HEK293 (cell line): Measurements from ENCODE around the gene THOP1.

Source experiments
- CTCF ChIA-PET: fragments of 350-600 bp; formaldehyde crosslinking; extraction: SDS; loops from one replicate; lab custom pipeline; 2021; ENCODE audit warnings: antibody characterized with exemption; lab: Yijun Ruan, JAX
- POLR2A ChIA-PET: fragments of 300-600 bp; formaldehyde crosslinking; extraction: SDS; loops from one replicate; lab custom pipeline; 2020; ENCODE audit warnings: antibody characterized with exemption, inconsistent platforms; lab: Yijun Ruan, JAX
- H3K27ac ChIP-seq: fragments of 200-500 bp; sonication (Bioruptor generic); 2 replicates; pipeline ENCODE4 v1.5.1; 2014; ENCODE audit warnings: low read depth, low read length, control low read depth, inconsistent platforms; ENCODE audit errors: extremely low read depth
- H3K36me3 ChIP-seq, 2 experiments: fragments of 200-500 bp in 1 of 2; sonication (Bioruptor generic) in 1 of 2; 1 replicate in 1 of 2; 2 replicates in 1 of 2; pipeline ENCODE4 v1.5.1; 2014 to 2017; ENCODE audit warnings: inconsistent platforms in 2 of 2, low read length in 2 of 2; ENCODE audit not compliant: control insufficient read depth in 2 of 2, insufficient read depth in 1 of 2
- H3K4me1 ChIP-seq: fragments of 200-500 bp; sonication (Bioruptor generic); 2 replicates; pipeline ENCODE4 v1.5.1; 2014; ENCODE audit warnings: mild to moderate bottlenecking, low read length, inconsistent platforms; ENCODE audit not compliant: control insufficient read depth, insufficient read depth
- H3K4me3 ChIP-seq: 2 replicates; pipeline ENCODE4 v1.5.1; 2011; ENCODE audit warnings: low read depth, mild to moderate bottlenecking, control low read depth, low read length, moderate library complexity
- H3K9me3 ChIP-seq: fragments of 200-500 bp; sonication (Bioruptor generic); 2 replicates; pipeline ENCODE4 v1.5.1; 2014; ENCODE audit warnings: low read depth, low read length, inconsistent platforms; ENCODE audit not compliant: control insufficient read depth, insufficient read depth
- BCL6B ChIP-seq: fragments of 450-650 bp; formaldehyde crosslinking; IDR thresholded peaks from 2 replicates; pipeline ENCODE4 v1.5.1; 2017; ENCODE audit warnings: missing biosample characterization, missing genetic modification characterization
- GLI2 ChIP-seq: fragments of 450-650 bp; formaldehyde crosslinking; IDR thresholded peaks from 2 replicates; pipeline ENCODE4; 2017; ENCODE audit warnings: missing biosample characterization, missing genetic modification characterization, low read depth, borderline replicate concordance
- HOXC10 ChIP-seq: sonication (generic); formaldehyde crosslinking; IDR thresholded peaks from 2 replicates; pipeline ENCODE4 v1.8.1; 2023; ENCODE audit warnings: mild to moderate bottlenecking, missing genetic modification reagents
- PATZ1 ChIP-seq: fragments of 450-650 bp; formaldehyde crosslinking; IDR thresholded peaks from 2 replicates; pipeline ENCODE4 v1.5.1; 2016; ENCODE audit warnings: missing biosample characterization, missing genetic modification characterization
- SCRT2 ChIP-seq: fragments of 450-650 bp; formaldehyde crosslinking; IDR thresholded peaks from 2 replicates; pipeline ENCODE4 v1.5.1; 2016; ENCODE audit warnings: missing biosample characterization, missing genetic modification characterization
- SETDB1 ChIP-seq: IDR thresholded peaks from one replicate; pipeline ENCODE4 v1.6.1; 2017; ENCODE audit warnings: mild to moderate bottlenecking, low read length, moderate library complexity, mixed read lengths; ENCODE audit not compliant: insufficient read length
- TCF7L2 ChIP-seq: IDR thresholded peaks from 2 replicates; pipeline ENCODE4 v1.6.1; 2011; ENCODE audit warnings: low read depth, mild to moderate bottlenecking, inconsistent platforms, low read length, moderate library complexity, borderline replicate concordance
- WT1 ChIP-seq: fragments of 450-650 bp; formaldehyde crosslinking; IDR thresholded peaks from 2 replicates; pipeline ENCODE4 v1.5.1; 2016; ENCODE audit warnings: missing biosample characterization, missing genetic modification characterization
- ZFP41 ChIP-seq: fragments of 450-650 bp; formaldehyde crosslinking; IDR thresholded peaks from 2 replicates; pipeline ENCODE4 v1.5.1; 2016; ENCODE audit warnings: missing biosample characterization, missing genetic modification characterization, borderline replicate concordance
- ZNF10 ChIP-seq: fragments of 450-650 bp; formaldehyde crosslinking; IDR thresholded peaks from 2 replicates; pipeline ENCODE4 v1.5.1; 2017; ENCODE audit warnings: missing biosample characterization, missing genetic modification characterization
- ZNF202 ChIP-seq: fragments of 450-650 bp; formaldehyde crosslinking; IDR thresholded peaks from 2 replicates; pipeline ENCODE4 v1.5.1; 2016; ENCODE audit warnings: missing biosample characterization, missing genetic modification characterization, borderline replicate concordance
- ZNF23 ChIP-seq: fragments of 450-650 bp; formaldehyde crosslinking; IDR thresholded peaks from 2 replicates; pipeline ENCODE4 v1.5.1; 2016; ENCODE audit warnings: missing biosample characterization, missing genetic modification characterization, borderline replicate concordance
- ZNF24 ChIP-seq: fragments of 450-650 bp; formaldehyde crosslinking; IDR thresholded peaks from 2 replicates; pipeline ENCODE4 v1.5.1; 2016; ENCODE audit warnings: missing biosample characterization, missing genetic modification characterization
- ZNF391 ChIP-seq: fragments of 450-650 bp; formaldehyde crosslinking; IDR thresholded peaks from 2 replicates; pipeline ENCODE4 v1.5.1; 2016; ENCODE audit warnings: low read depth, missing biosample characterization, missing genetic modification characterization, borderline replicate concordance
- ZNF610 ChIP-seq: fragments of 450-650 bp; formaldehyde crosslinking; IDR thresholded peaks from 2 replicates; pipeline ENCODE4 v1.5.1; 2016; ENCODE audit warnings: missing biosample characterization, missing genetic modification characterization, borderline replicate concordance
- ZNF776 ChIP-seq: fragments of 450-650 bp; formaldehyde crosslinking; IDR thresholded peaks from 2 replicates; pipeline ENCODE4 v1.5.0; 2017; ENCODE audit warnings: missing biosample characterization, missing genetic modification characterization, borderline replicate concordance
- ZSCAN30 ChIP-seq: fragments of 450-650 bp; IDR thresholded peaks from 2 replicates; pipeline ENCODE4 v1.5.1; 2018; ENCODE audit warnings: missing biosample characterization, mild to moderate bottlenecking, missing genetic modification characterization, moderate library complexity
- ZSCAN4 ChIP-seq: fragments of 450-650 bp; formaldehyde crosslinking; IDR thresholded peaks from 2 replicates; pipeline ENCODE4 v1.5.1; 2017; ENCODE audit warnings: missing biosample characterization, missing genetic modification characterization
- TF ChIP-seq, protein P1 (sequence below): fragments of 450-650 bp; formaldehyde crosslinking; IDR thresholded peaks from 2 replicates; pipeline ENCODE4 v1.5.1; 2017; ENCODE audit warnings: missing biosample characterization, missing genetic modification characterization
- TF ChIP-seq, protein P2 (sequence below): fragments of 450-650 bp; formaldehyde crosslinking; IDR thresholded peaks from 2 replicates; pipeline ENCODE4 v1.5.0; 2017; ENCODE audit warnings: missing biosample characterization, missing genetic modification characterization, borderline replicate concordance

The THOP1 gene

GRCh38 chr19:2751438-2751830 is 33.9 kb upstream of the THOP1 start:
- Histone ChIP-seq H3K4me3 (no peak overlapping the region), H3K27ac (no peak overlapping the region), H3K36me3 (peaks cover 0 to 31% of the 10 kb centered on the region in 2 experiments; a peak in 2 of 3 replicates), H3K4me1 (no peaks in the 10 kb centered on the region), H3K9me3 (no peaks in the 10 kb centered on the region)
- ChIA-PET POLR2A (no interaction called here), CTCF (interaction anchor here (0.7 kb wide), 1 partner anchor 108 kb away, joined by 3 read pairs; no protein-coding TSS in a partner anchor)
- TF ChIP-seq, protein P1, sequence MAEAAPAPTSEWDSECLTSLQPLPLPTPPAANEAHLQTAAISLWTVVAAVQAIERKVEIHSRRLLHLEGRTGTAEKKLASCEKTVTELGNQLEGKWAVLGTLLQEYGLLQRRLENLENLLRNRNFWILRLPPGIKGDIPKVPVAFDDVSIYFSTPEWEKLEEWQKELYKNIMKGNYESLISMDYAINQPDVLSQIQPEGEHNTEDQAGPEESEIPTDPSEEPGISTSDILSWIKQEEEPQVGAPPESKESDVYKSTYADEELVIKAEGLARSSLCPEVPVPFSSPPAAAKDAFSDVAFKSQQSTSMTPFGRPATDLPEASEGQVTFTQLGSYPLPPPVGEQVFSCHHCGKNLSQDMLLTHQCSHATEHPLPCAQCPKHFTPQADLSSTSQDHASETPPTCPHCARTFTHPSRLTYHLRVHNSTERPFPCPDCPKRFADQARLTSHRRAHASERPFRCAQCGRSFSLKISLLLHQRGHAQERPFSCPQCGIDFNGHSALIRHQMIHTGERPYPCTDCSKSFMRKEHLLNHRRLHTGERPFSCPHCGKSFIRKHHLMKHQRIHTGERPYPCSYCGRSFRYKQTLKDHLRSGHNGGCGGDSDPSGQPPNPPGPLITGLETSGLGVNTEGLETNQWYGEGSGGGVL = no peak
- 0 out of 2 replicates have a peak, but pooled peaks have one; percentile 19 for TF ChIP-seq SCRT2 (tag by site-specific recombination)

DNA sequence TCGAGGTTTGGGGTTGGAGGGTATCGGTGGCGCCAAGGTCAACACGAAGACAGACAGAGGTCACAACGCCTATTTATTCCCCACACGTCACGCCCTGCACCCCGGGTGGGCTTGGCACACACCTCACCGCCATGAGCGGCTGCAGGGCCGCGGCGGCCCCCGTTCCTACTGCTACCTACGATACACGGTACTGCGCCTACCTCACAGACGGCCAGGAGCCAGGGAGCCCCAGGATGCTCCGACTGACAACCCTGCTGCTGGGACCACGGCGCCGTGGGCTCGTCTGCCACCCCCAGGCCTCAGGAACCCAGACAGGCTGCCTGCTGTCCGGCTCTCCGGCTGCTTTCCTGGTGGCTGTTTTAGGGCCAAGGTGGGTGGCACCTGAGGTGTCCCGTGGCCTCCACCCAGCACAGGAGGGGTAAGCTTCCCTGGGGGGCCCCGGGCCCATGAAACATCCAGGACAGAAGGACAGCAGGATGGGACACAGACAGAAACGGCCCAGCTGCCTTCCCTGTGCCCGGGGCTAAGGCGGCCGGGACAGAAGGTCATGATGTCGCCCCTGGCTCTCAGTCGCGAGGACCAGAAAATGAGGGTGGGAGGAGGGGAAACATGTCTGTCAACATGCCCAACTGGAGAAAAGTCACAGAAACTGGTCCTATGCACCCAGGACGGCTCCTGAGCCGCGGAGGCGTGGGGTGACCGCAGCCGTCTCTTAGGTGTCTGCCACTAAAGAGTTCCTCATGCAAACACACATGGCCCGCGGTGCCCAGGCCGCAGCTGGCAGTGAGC is 30.4 kb upstream of the THOP1 start:
- H3K4me3 ChIP-seq = no peak overlapping the region
- POLR2A ChIA-PET = interaction anchor here (0.6 kb wide), 1 partner anchor 9 kb away, joined by 4 read pairs; no protein-coding TSS in a partner anchor
- H3K4me1 ChIP-seq = no peaks in the 10 kb centered on the region
- TF ChIP-seq SETDB1 (no peak), GLI2 (tag by site-specific recombination) (no peak), ZNF24 (tag by site-specific recombination) (no peak), ZNF776 (no peak), BCL6B (tag by site-specific recombination) (no peak), ZNF10 (tag by site-specific recombination) (no peak), ZFP41 (tag by site-specific recombination) (no peak), ZNF391 (tag by site-specific recombination) (no peak), PATZ1 (tag by site-specific recombination) (no peak), TCF7L2 (no peak), HOXC10 (CRISPR knock-in tag) (no peak), ZNF23 (tag by site-specific recombination) (no peak)
- peaks cover 0 to 63% of the 10 kb centered on the region in 2 experiments; a peak in 2 of 3 replicates for H3K36me3 ChIP-seq
- no peak overlapping the region for H3K27ac ChIP-seq
- no peaks in the 10 kb centered on the region for H3K9me3 ChIP-seq
- CTCF ChIA-PET = interaction anchor here (0.6 kb wide), 1 partner anchor 120 kb away, joined by 3 read pairs; no protein-coding TSS in a partner anchor

- H3K27ac ChIP-seq = no peak overlapping the region
- CTCF ChIA-PET = interaction anchor here (0.6 kb wide), 1 partner anchor 121 kb away, joined by 3 read pairs; no protein-coding TSS in a partner anchor
- no peaks in the 10 kb centered on the region for H3K4me1 ChIP-seq
- POLR2A ChIA-PET = interaction anchor here (0.6 kb wide), 1 partner anchor 9 kb away, joined by 4 read pairs; no protein-coding TSS in a partner anchor
- no peaks in the 10 kb centered on the region for H3K9me3 ChIP-seq
- H3K36me3 ChIP-seq = peaks cover 0 to 65% of the 10 kb centered on the region in 2 experiments; a peak in 2 of 3 replicates
- no peak overlapping the region for H3K4me3 ChIP-seq
- TF ChIP-seq, protein P2, sequence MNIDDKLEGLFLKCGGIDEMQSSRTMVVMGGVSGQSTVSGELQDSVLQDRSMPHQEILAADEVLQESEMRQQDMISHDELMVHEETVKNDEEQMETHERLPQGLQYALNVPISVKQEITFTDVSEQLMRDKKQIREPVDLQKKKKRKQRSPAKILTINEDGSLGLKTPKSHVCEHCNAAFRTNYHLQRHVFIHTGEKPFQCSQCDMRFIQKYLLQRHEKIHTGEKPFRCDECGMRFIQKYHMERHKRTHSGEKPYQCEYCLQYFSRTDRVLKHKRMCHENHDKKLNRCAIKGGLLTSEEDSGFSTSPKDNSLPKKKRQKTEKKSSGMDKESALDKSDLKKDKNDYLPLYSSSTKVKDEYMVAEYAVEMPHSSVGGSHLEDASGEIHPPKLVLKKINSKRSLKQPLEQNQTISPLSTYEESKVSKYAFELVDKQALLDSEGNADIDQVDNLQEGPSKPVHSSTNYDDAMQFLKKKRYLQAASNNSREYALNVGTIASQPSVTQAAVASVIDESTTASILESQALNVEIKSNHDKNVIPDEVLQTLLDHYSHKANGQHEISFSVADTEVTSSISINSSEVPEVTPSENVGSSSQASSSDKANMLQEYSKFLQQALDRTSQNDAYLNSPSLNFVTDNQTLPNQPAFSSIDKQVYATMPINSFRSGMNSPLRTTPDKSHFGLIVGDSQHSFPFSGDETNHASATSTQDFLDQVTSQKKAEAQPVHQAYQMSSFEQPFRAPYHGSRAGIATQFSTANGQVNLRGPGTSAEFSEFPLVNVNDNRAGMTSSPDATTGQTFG (tag by site-specific recombination) = no peak
- no peak for TF ChIP-seq WT1 (tag by site-specific recombination)
- TF ChIP-seq ZNF610 (tag by site-specific recombination) = no peak
- TF ChIP-seq ZSCAN4 (tag by site-specific recombination) = no peak
- TF ChIP-seq ZSCAN30 (tag by site-specific recombination) = no peak
- TF ChIP-seq ZNF202 (tag by site-specific recombination) = no peak
These were observed 29.9 kb upstream of the THOP1 start for GRCh38 chr19:2755448-2755705.
